H9 (cell line): Measurements from ENCODE around the gene TBC1D9. TPM values are rescaled to one million over a fixed set of nuclear protein-coding genes. Genes with fewer than 3 reads are reported as not detected.

ENCODE experiments used
- DNase-seq: peaks from one replicate; pipeline ENCODE4 v3.0.0-alpha.2; 2017
- H2AFZ ChIP-seq: one replicate; pipeline ENCODE4 v1.6.1; 2013; ENCODE audit warnings: mild to moderate bottlenecking, low read length, control low read depth, moderate library complexity
- H2AK5ac ChIP-seq: 2 replicates; pipeline ENCODE4 v1.6.1; 2013; ENCODE audit warnings: low read length, control low read depth, mixed read lengths; ENCODE audit not compliant: insufficient read length
- H2BK120ac ChIP-seq: one replicate; pipeline ENCODE4 v1.6.1; 2013; ENCODE audit warnings: low read depth, mild to moderate bottlenecking, low read length, control low read depth, inconsistent platforms; ENCODE audit not compliant: poor library complexity, severe bottlenecking
- H2BK12ac ChIP-seq: 2 replicates; pipeline ENCODE4 v1.6.1; 2013; ENCODE audit warnings: low read length, control low read depth, mixed read lengths, low read depth; ENCODE audit not compliant: insufficient read length
- H2BK15ac ChIP-seq: 2 replicates; pipeline ENCODE4 v1.6.1; 2013; ENCODE audit warnings: low read depth, low read length, control low read depth
- H2BK20ac ChIP-seq: one replicate; pipeline ENCODE4 v1.6.1; 2013; ENCODE audit warnings: low read depth, mild to moderate bottlenecking, low read length, control low read depth, inconsistent platforms; ENCODE audit not compliant: poor library complexity, severe bottlenecking
- H2BK5ac ChIP-seq: 2 replicates; pipeline ENCODE4 v1.6.1; 2013; ENCODE audit warnings: low read length, control low read depth, mixed read lengths; ENCODE audit not compliant: insufficient read length
- H3K14ac ChIP-seq: 2 replicates; pipeline ENCODE4 v1.6.1; 2013; ENCODE audit warnings: low read length, control low read depth; ENCODE audit not compliant: insufficient read depth
- H3K18ac ChIP-seq: 2 replicates; pipeline ENCODE4 v1.6.1; 2013; ENCODE audit warnings: low read depth, mild to moderate bottlenecking, mixed read lengths, low read length, control low read depth; ENCODE audit not compliant: insufficient read length
- H3K23ac ChIP-seq: 2 replicates; pipeline ENCODE4 v1.6.1; 2013; ENCODE audit warnings: low read length, control low read depth, mixed read lengths, low read depth; ENCODE audit not compliant: insufficient read length
- H3K23me2 ChIP-seq: 2 replicates; pipeline ENCODE4 v1.6.1; 2013; ENCODE audit warnings: low read depth, mild to moderate bottlenecking, mixed read lengths, low read length, control low read depth; ENCODE audit not compliant: insufficient read length, poor library complexity, severe bottlenecking
- H3K27ac ChIP-seq: 2 replicates; pipeline ENCODE4 v1.5.1; 2013; ENCODE audit warnings: low read length, control low read depth, mixed read lengths, low read depth; ENCODE audit not compliant: insufficient read length
- H3K27me3 ChIP-seq: 2 replicates; pipeline ENCODE4 v1.6.1; 2013; ENCODE audit warnings: low read length, control low read depth, inconsistent platforms; ENCODE audit not compliant: insufficient read depth
- H3K4ac ChIP-seq: 2 replicates; pipeline ENCODE4 v1.6.1; 2013; ENCODE audit warnings: low read depth, mild to moderate bottlenecking, control low read depth, inconsistent platforms, low read length, moderate library complexity
- H3K4me1 ChIP-seq: 2 replicates; pipeline ENCODE4 v1.6.1; 2013; ENCODE audit warnings: low read length, control low read depth, inconsistent platforms; ENCODE audit not compliant: insufficient read depth
- H3K4me2 ChIP-seq: 2 replicates; pipeline ENCODE4 v1.6.1; 2013; ENCODE audit warnings: low read length, control low read depth, mixed read lengths; ENCODE audit not compliant: insufficient read length, insufficient read depth
- H3K56ac ChIP-seq: 2 replicates; pipeline ENCODE4 v1.6.1; 2013; ENCODE audit warnings: low read depth, mild to moderate bottlenecking, mixed read lengths, low read length, control low read depth; ENCODE audit not compliant: insufficient read length
- H3K79me1 ChIP-seq: 2 replicates; pipeline ENCODE4 v1.6.1; 2013; ENCODE audit warnings: low read depth, mild to moderate bottlenecking, moderate library complexity, low read length, control low read depth, inconsistent platforms; ENCODE audit not compliant: insufficient read depth, poor library complexity, severe bottlenecking
- H3K79me2 ChIP-seq: 2 replicates; pipeline ENCODE4 v1.6.1; 2013; ENCODE audit warnings: low read length, control low read depth, inconsistent platforms; ENCODE audit not compliant: insufficient read depth
- H3K9ac ChIP-seq: 2 replicates; pipeline ENCODE4 v1.6.1; 2013; ENCODE audit warnings: low read length, control low read depth, mixed read lengths; ENCODE audit not compliant: insufficient read length; ENCODE audit errors: extremely low read depth
- H3K9me3 ChIP-seq: one replicate; pipeline ENCODE4 v1.6.1; 2013; ENCODE audit warnings: low read depth, low read length, inconsistent platforms; ENCODE audit not compliant: control insufficient read depth
- H3T11ph ChIP-seq: one replicate; pipeline ENCODE4 v1.6.1; 2013; ENCODE audit warnings: mild to moderate bottlenecking, low read length, control low read depth, inconsistent platforms
- H4K20me1 ChIP-seq: one replicate; pipeline ENCODE4 v1.6.1; 2013; ENCODE audit not compliant: control insufficient read depth, insufficient read length, insufficient read depth
- H4K5ac ChIP-seq: 2 replicates; pipeline ENCODE4 v1.6.1; 2013; ENCODE audit warnings: low read depth, mild to moderate bottlenecking, mixed read lengths, low read length, control low read depth; ENCODE audit not compliant: insufficient read length
- H4K8ac ChIP-seq: replicated peaks from 2 replicates; pipeline ENCODE4 v1.6.1; 2013; ENCODE audit warnings: low read length, control low read depth, mixed read lengths, low read depth; ENCODE audit not compliant: insufficient read length
- H4K91ac ChIP-seq: 2 replicates; pipeline ENCODE4 v1.6.1; 2013; ENCODE audit warnings: low read depth, mild to moderate bottlenecking, moderate library complexity, mixed read lengths, low read length, control low read depth; ENCODE audit not compliant: insufficient read length
- H3K27ac Mint-ChIP-seq, 3 experiments: 2 replicates in 2 of 3; 3 replicates in 1 of 3; pipeline ENCODE4 v1.8.0; 2020 to 2021; ENCODE audit warnings: mixed read lengths in 3 of 3, mild to moderate bottlenecking in 1 of 3, moderate library complexity in 1 of 3
- H3K27me3 Mint-ChIP-seq: 2 replicates; pipeline ENCODE4 v1.8.0; 2021; ENCODE audit warnings: low read depth, mild to moderate bottlenecking, moderate library complexity, mixed read lengths
- H3K36me3 Mint-ChIP-seq, 3 experiments: 2 replicates in 2 of 3; 3 replicates in 1 of 3; pipeline ENCODE4 v1.8.0; 2020 to 2021; ENCODE audit warnings: low read depth in 3 of 3, mixed read lengths in 3 of 3; ENCODE audit not compliant: insufficient read depth in 1 of 3
- H3K4me1 Mint-ChIP-seq, 2 experiments: 2 replicates each; pipeline ENCODE4 v1.8.0; 2020; ENCODE audit warnings: mixed read lengths in 2 of 2
- H3K4me3 Mint-ChIP-seq, 2 experiments: 2 replicates in 1 of 2; 3 replicates in 1 of 2; pipeline ENCODE4 v1.8.0; 2020 to 2021; ENCODE audit warnings: mild to moderate bottlenecking in 2 of 2, mixed read lengths in 2 of 2, moderate library complexity in 1 of 2
- H3K9me3 Mint-ChIP-seq, 2 experiments: 2 replicates in 1 of 2; 3 replicates in 1 of 2; pipeline ENCODE4 v1.8.0; 2020; ENCODE audit warnings: mild to moderate bottlenecking in 2 of 2, mixed read lengths in 2 of 2, moderate library complexity in 1 of 2
- WGBS: extraction: QIAGEN DNeasy Blood & Tissue Kit; methylation state at CpG from one replicate; pipeline ENCODE4 v1.1.7; 2013; ENCODE audit warnings: missing lambda C conversion rate, low lambda C conversion rate, mixed read lengths; ENCODE audit not compliant: insufficient read length; ENCODE audit errors: extremely low coverage; 5-methylcytosine and 5-hydroxymethylcytosine counted together
- total RNA-seq: library from RNA; stranded (reverse); gene quantifications from 2 replicates; pipeline ENCODE4 v1.2.1, GENCODE V29; 2021
- TF ChIP-seq, protein P1 (sequence below): fragments of 200-600 bp; sonication (generic); conservative IDR thresholded peaks from 3 replicates; pipeline ENCODE4 v1.8.0; 2021; ENCODE audit warnings: antibody characterized with exemption, mild to moderate bottlenecking

TBC1D9 gene
- total RNA-seq, 1 experiment from 2014 or later, result 0.63 TPM

DNA sequence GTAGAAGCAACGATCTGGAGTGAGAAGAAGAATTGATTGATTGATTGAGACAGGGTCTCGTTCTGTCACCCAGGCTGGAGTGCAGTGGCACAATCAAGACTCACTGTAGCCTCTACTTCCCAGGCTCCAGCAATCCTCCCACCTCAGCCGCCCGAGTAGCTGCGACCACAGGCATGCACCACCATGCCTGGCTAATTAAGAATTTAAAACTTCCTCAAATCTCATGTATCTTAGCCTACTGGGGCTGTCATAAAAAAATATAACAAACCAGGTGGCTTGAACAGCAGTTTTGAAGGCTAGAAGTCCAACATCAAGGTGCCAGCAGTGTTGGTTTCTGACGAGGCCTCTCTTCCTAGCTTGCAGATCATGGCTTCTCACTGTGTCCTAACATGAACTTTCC, 18.3 kb upstream of the TBC1D9 start:
- H4K5ac ChIP-seq, result no peak overlapping the region
- no peak overlapping the region for H3K18ac ChIP-seq
- no peaks in the 10 kb centered on the region for H3K4me1 Mint-ChIP-seq

More for the DNA sequence above, 18.3 kb upstream of the TBC1D9 start:
- H3K23ac ChIP-seq, result no peak overlapping the region
- H2BK20ac ChIP-seq, result no peak overlapping the region
- H3K79me1 ChIP-seq, result no peaks in the 10 kb centered on the region
- H3K27ac ChIP-seq, result no peak overlapping the region
- no peak overlapping the region for H4K91ac ChIP-seq
- DNase-seq, result no peak
- Mint-ChIP-seq H3K27me3 (peaks cover 1% of the 10 kb centered on the region), H3K36me3 (no peaks in the 10 kb centered on the region), H3K4me3 (no peak overlapping the region), H3K27ac (no peak overlapping the region), H3K9me3 (no peaks in the 10 kb centered on the region; a peak in 1 of 5 replicates)
- H2BK15ac ChIP-seq, result no peak overlapping the region
- H2AFZ ChIP-seq, result no peak overlapping the region
- WGBS, result no CpG with 5 or more reads among the region's 6 CpGs
- TF ChIP-seq, protein P1, sequence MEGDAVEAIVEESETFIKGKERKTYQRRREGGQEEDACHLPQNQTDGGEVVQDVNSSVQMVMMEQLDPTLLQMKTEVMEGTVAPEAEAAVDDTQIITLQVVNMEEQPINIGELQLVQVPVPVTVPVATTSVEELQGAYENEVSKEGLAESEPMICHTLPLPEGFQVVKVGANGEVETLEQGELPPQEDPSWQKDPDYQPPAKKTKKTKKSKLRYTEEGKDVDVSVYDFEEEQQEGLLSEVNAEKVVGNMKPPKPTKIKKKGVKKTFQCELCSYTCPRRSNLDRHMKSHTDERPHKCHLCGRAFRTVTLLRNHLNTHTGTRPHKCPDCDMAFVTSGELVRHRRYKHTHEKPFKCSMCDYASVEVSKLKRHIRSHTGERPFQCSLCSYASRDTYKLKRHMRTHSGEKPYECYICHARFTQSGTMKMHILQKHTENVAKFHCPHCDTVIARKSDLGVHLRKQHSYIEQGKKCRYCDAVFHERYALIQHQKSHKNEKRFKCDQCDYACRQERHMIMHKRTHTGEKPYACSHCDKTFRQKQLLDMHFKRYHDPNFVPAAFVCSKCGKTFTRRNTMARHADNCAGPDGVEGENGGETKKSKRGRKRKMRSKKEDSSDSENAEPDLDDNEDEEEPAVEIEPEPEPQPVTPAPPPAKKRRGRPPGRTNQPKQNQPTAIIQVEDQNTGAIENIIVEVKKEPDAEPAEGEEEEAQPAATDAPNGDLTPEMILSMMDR, result no peak
- no peak overlapping the region for H2BK120ac ChIP-seq
- H3K79me2 ChIP-seq, result no peaks in the 10 kb centered on the region
- no peaks in the 10 kb centered on the region for H3K4me1 ChIP-seq
- no peak overlapping the region for H3K4me2 ChIP-seq
- H2BK12ac ChIP-seq, result no peak overlapping the region
- no peaks in the 10 kb centered on the region for H4K20me1 ChIP-seq
- no peak overlapping the region for H3T11ph ChIP-seq
- no peak overlapping the region for H4K8ac ChIP-seq
- no peak overlapping the region for H3K56ac ChIP-seq
- no peak overlapping the region for H2BK5ac ChIP-seq
- H3K4ac ChIP-seq, result no peak overlapping the region
- no peaks in the 10 kb centered on the region for H3K23me2 ChIP-seq
- H3K9ac ChIP-seq, result no peak overlapping the region
- no peak overlapping the region for H2AK5ac ChIP-seq
- no peaks in the 10 kb centered on the region for H3K27me3 ChIP-seq
- H3K14ac ChIP-seq, result no peak overlapping the region
- H3K9me3 ChIP-seq, result no peaks in the 10 kb centered on the region
